Stomach (tissue), 4 donors: ENCODE results near the gene GTPBP10.

ENCODE experiments used
- POLR2A ChIP-seq, 4 donors: fragments of 450-650 bp; IDR thresholded peaks; one replicate each; pipeline ENCODE4 v1.6.1; 2016; ENCODE audit warnings: antibody characterized with exemption in 4 of 4, control low read depth in 2 of 4, mild to moderate bottlenecking in 1 of 4, moderate library complexity in 1 of 4
- TF ChIP-seq, protein P1 (sequence below), 7 experiments: fragments of 450-650 bp in 4 of 7; fragments of 200-600 bp in 3 of 7; sonication (generic) in 3 of 7; IDR thresholded peaks; one replicate each; pipeline ENCODE4 v1.5.1; 2016 to 2019; ENCODE audit warnings: antibody characterized with exemption in 7 of 7, control low read depth in 2 of 7, mild to moderate bottlenecking in 1 of 7

GRCh38 chr7:90320014-90320413, 26.5 kb upstream of the GTPBP10 start:
- no peak for TF ChIP-seq POLR2A (IDR thresholded peaks at IDR 0.05)
- TF ChIP-seq, protein P1, sequence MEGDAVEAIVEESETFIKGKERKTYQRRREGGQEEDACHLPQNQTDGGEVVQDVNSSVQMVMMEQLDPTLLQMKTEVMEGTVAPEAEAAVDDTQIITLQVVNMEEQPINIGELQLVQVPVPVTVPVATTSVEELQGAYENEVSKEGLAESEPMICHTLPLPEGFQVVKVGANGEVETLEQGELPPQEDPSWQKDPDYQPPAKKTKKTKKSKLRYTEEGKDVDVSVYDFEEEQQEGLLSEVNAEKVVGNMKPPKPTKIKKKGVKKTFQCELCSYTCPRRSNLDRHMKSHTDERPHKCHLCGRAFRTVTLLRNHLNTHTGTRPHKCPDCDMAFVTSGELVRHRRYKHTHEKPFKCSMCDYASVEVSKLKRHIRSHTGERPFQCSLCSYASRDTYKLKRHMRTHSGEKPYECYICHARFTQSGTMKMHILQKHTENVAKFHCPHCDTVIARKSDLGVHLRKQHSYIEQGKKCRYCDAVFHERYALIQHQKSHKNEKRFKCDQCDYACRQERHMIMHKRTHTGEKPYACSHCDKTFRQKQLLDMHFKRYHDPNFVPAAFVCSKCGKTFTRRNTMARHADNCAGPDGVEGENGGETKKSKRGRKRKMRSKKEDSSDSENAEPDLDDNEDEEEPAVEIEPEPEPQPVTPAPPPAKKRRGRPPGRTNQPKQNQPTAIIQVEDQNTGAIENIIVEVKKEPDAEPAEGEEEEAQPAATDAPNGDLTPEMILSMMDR (IDR thresholded peaks at IDR 0.05) = no peak
